ENCODE results near the gene WDR13.

GRCh38 chrX:48560056-48560455 is 37.2 kb upstream of the WDR13 start:
- TF ChIP-seq POLR2A (IDR thresholded peaks at IDR 0.05) (no peak), CTCF (IDR thresholded peaks at IDR 0.05) (no peak)
